ENCODE measurements around the gene ATG14.

DNA sequence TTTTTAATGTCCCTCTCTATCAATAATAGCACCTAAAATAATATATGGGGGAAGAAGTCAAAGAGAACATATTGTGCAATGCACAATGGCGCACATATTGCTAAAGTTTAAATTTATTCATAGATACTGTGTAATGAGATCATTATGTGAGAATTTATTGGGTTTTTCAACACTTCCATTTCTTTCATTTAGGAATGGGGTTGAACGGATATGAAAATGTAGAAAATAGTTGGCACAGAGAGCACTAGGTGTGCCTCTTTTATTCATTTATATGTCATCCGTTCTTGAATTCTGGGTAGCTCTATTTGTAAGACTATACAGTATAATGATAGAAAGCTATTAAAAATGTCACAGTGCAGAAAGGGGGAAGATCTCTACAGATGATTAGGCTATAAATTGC is 63.9 kb downstream of the ATG14 start:
- TF ChIP-seq, protein P1, sequence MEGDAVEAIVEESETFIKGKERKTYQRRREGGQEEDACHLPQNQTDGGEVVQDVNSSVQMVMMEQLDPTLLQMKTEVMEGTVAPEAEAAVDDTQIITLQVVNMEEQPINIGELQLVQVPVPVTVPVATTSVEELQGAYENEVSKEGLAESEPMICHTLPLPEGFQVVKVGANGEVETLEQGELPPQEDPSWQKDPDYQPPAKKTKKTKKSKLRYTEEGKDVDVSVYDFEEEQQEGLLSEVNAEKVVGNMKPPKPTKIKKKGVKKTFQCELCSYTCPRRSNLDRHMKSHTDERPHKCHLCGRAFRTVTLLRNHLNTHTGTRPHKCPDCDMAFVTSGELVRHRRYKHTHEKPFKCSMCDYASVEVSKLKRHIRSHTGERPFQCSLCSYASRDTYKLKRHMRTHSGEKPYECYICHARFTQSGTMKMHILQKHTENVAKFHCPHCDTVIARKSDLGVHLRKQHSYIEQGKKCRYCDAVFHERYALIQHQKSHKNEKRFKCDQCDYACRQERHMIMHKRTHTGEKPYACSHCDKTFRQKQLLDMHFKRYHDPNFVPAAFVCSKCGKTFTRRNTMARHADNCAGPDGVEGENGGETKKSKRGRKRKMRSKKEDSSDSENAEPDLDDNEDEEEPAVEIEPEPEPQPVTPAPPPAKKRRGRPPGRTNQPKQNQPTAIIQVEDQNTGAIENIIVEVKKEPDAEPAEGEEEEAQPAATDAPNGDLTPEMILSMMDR (IDR thresholded peaks at IDR 0.05; ENCODE audit: low read depth, low read length), result no peak
- TF ChIP-seq, protein P2, sequence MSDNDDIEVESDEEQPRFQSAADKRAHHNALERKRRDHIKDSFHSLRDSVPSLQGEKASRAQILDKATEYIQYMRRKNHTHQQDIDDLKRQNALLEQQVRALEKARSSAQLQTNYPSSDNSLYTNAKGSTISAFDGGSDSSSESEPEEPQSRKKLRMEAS (IDR thresholded peaks at IDR 0.05; ENCODE audit: low read depth, low read length), result no peak

Measured in NB4 (cell line).